NT2/D1 (cell line): Measurements from ENCODE around the gene CTNNA2.

ENCODE experiments used
- SUZ12 ChIP-seq: IDR thresholded peaks from 2 replicates; pipeline ENCODE4 v1.6.1; 2011; ENCODE audit not compliant: insufficient read length, insufficient read depth; ENCODE audit errors: extremely low read depth
- YY1 ChIP-seq: IDR thresholded peaks from 2 replicates; pipeline ENCODE4 v1.6.1; 2011; ENCODE audit not compliant: insufficient read length, insufficient read depth
- ZNF274 ChIP-seq: IDR thresholded peaks from 2 replicates; pipeline ENCODE4 v1.6.1; 2011; ENCODE audit warnings: mild to moderate bottlenecking, low read depth, low read length

GRCh38 chr2:80531319-80531718 lies 1018.5 kb downstream of the CTNNA2 start:
- TF ChIP-seq ZNF274 (no peak), YY1 (no peak), SUZ12 (no peak)
